GM19193 (cell line): ENCODE measurements around the gene GINS3.

Experiments
- POLR2A ChIP-seq: IDR thresholded peaks from 4 replicates; pipeline ENCODE4 v1.6.1; 2011; ENCODE audit not compliant: insufficient read depth, insufficient read length; ENCODE audit errors: extremely low read depth

The GINS3 gene

DNA sequence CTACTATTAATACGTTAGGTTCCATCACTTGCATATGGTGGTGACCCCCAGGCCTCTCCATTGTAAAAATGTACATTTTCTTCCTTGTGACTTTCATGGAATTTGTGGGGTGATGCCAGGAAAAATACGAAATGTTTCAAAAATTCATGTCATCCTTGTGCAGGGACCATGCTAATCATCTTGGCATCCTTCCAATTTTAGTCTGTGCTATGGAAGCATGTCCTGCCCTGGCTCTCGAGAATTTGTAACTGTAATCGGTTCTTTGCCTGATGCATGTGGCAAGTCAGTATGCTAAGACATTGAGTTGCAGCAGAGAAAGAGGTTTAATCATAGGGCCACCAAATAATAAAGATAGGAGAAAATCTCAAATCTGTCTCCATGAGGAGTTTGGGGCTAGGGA, 14.3 kb upstream of the GINS3 start:
- no peak for TF ChIP-seq POLR2A

DNA sequence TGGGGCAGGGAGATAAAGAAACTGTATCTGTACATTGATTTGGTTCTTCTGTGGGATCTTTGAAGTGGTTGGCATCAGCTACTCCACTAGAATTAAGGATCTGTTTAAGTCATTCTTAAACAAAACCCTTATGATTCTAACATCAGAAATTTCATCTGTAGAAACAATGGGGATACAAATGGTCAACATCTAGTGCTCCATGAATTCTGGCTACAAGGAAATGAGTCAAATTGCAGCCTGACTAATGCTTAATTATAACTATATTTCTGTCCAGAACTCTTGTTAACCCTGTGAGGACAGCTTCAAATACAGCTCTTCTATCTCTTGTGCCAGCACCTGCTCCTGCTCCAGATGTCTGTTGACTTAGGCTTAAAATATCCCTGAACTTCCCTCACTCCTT, 13.9 kb upstream of the GINS3 start:
- no peak for TF ChIP-seq POLR2A

GRCh38 chr16:58379736-58380135, 12.5 kb upstream of the GINS3 start:
- TF ChIP-seq POLR2A = no peak

- no peak for TF ChIP-seq POLR2A
Measured at GRCh38 chr16:58381661-58382060, 10.6 kb upstream of the GINS3 start.

DNA sequence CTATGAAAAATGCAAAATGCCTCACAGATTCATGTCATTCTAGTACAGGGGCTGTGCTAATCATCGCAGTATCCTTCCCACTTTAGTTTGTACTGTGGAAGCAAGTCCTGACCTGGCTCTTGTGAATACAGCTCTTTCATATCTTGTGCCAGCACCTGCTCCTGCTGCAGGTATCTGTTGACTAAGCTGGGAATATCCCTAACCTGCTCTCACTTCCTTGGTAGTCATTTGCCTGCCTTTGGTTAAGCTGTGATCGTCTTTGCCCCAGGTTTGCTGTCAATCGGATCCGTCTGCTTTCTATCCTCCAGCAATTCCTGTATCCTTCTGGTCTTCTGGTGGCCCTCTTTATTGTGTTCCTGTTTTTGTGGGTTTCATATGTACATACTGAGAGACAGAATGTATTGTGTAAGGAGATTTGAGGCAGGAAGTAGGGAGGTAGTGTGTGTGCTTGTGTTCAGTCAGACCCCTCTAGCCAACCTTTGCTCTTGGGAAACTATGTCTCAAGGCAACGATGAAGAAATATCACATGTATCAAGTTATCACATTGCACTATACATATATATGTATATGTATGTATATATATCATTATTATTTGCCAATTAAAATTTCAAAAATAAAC, 7.7 kb upstream of the GINS3 start:
- no peak for TF ChIP-seq POLR2A

- no peak for TF ChIP-seq POLR2A
Measured at GRCh38 chr16:58385218-58385773, 7.0 kb upstream of the GINS3 start.

- no peak for TF ChIP-seq POLR2A
Measured at GRCh38 chr16:58389724-58390123, 2.5 kb upstream of the GINS3 start.

DNA sequence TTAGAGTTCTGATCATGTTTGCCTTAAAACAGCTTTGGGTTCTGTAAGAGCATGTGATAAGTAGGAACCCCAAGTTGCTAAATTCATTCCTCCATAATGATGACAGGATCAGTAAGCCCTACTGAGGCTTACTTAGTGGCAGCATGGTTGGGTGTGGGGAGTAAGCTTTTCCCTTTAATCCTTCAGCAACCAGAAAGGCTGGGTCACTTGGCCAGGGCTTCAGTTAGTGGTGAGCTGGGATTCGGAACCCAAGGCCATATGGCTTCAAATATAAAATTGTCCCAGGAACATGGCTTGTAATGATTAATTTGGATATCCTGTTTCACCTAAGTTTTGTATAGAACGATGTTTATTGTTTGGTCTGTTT, 850 bp downstream of the GINS3 start:
- no peak for TF ChIP-seq POLR2A

GRCh38 chr16:58399718-58400633, 7.7 kb downstream of the GINS3 start:
- no peak for TF ChIP-seq POLR2A

- TF ChIP-seq POLR2A = no peak
Measured at GRCh38 chr16:58402796-58403195, 10.5 kb downstream of the GINS3 start.

- TF ChIP-seq POLR2A = no peak
Measured at GRCh38 chr16:58409316-58409973, 17.2 kb downstream of the GINS3 start.

GRCh38 chr16:58411336-58411735, 19.1 kb downstream of the GINS3 start:
- TF ChIP-seq POLR2A = no peak

DNA sequence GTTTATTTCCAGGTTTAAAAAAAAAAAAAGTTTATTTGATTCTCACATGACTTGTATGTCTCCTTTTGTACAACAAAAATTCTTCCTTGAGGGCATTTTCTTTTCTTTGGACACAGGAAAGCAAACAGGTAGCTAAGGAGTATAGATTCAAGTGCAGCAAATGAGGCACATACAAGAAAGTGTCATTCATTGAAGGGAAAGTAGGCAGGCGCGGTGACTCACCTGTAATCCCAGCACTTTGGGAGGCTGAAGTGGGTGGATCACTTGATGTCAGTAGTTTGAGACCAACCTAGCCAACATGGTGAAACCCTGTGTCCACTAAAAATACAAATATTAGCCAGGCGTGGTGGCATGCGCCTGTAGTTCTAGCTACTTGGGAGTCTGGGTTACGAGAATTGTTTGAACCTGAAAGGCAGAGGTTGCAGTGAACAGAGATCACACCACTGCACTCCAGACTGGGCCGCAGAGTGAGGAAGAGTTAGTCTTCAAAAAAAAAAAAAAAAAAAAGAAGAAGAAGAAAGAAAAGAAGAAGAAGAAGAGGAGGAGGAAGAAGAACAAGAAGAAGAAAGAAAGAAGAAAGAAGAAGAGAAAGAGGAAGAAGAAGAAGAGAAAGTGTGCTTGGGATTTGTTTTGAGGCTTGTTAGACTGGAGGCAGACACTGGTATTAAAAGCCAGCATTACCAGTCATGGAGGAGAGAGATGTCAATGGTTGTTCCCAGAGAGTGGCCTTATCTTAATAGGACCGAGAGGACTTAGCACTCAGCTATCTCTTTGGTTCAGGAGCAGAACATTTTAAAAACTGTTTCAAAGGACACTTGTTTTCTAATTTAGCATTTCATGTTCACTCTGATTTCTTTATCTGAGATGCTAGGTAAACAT, 19.7 kb downstream of the GINS3 start:
- TF ChIP-seq POLR2A = no peak

DNA sequence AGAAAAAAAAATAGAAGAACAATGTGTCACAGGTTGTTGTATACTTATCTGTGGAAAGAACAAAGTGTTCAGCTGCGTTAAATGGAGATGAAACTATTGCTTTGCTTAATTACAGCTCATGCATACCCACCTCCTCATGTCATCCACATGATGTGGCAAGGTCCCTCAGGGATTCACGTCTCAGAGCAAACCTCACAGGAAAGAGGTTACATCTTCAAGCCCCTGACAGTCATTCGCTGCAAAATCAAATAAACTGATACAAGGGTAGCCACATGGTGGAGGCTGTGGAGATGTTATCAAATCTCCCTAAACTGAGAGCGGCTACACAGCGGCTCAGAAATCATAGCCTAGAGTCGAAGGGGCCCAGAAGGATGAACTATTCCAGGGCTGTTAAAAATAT, 21.1 kb downstream of the GINS3 start:
- no peak for TF ChIP-seq POLR2A
